KMS-11 (cell line): Measurements from ENCODE around the gene MRPL37.

ENCODE experiments used
- H2AFZ ChIP-seq: fragments of 200-600 bp; sonication (generic); 2 replicates; pipeline ENCODE4 v1.6.1; 2016; ENCODE audit warnings: antibody characterized with exemption, mixed run types, low read depth
- H3K27ac ChIP-seq: fragments of 200-600 bp; sonication (generic); 2 replicates; pipeline ENCODE4 v1.6.1; 2016; ENCODE audit warnings: mild to moderate bottlenecking, mixed run types
- H3K27me3 ChIP-seq: fragments of 200-600 bp; sonication (generic); 2 replicates; pipeline ENCODE4 v1.6.1; 2017; ENCODE audit warnings: mild to moderate bottlenecking, low read depth, mixed run types, moderate library complexity; ENCODE audit not compliant: insufficient read depth
- H3K36me3 ChIP-seq: fragments of 200-600 bp; sonication (generic); 2 replicates; pipeline ENCODE4 v1.6.1; 2017; ENCODE audit warnings: mild to moderate bottlenecking, mixed run types; ENCODE audit not compliant: insufficient read depth
- H3K4me1 ChIP-seq: fragments of 200-600 bp; sonication (generic); 2 replicates; pipeline ENCODE4 v1.6.1; 2016; ENCODE audit warnings: mild to moderate bottlenecking, low read depth, mixed run types; ENCODE audit not compliant: poor library complexity, severe bottlenecking
- H3K4me2 ChIP-seq: fragments of 200-600 bp; sonication (generic); 2 replicates; pipeline ENCODE4 v1.7.0; 2016; ENCODE audit warnings: mild to moderate bottlenecking, mixed run types
- H3K4me3 ChIP-seq: fragments of 200-600 bp; sonication (generic); IDR thresholded peaks from 2 replicates; pipeline ENCODE4 v1.6.1; 2017; ENCODE audit warnings: low read depth, low read length, mixed read lengths; ENCODE audit not compliant: insufficient read depth
- H3K79me2 ChIP-seq: fragments of 200-600 bp; sonication (generic); 2 replicates; pipeline ENCODE4 v1.6.1; 2016; ENCODE audit warnings: low read depth, mixed run types; ENCODE audit not compliant: insufficient read depth
- H3K9ac ChIP-seq: fragments of 200-600 bp; sonication (generic); 2 replicates; pipeline ENCODE4 v1.6.1; 2016; ENCODE audit warnings: mild to moderate bottlenecking, mixed run types
- H4K20me1 ChIP-seq: fragments of 200-600 bp; sonication (generic); 2 replicates; pipeline ENCODE4 v1.6.1; 2016; ENCODE audit warnings: mild to moderate bottlenecking, mixed run types; ENCODE audit not compliant: insufficient read depth
- CTCF ChIP-seq: fragments of 200-600 bp; sonication (generic); conservative IDR thresholded peaks from 2 replicates; pipeline ENCODE4 v1.6.1; 2017; ENCODE audit warnings: low read depth, mild to moderate bottlenecking, antibody characterized with exemption, low read length, moderate library complexity, mixed read lengths

MRPL37 gene

GRCh38 chr1:54249819-54250435 is 50.0 kb downstream of the MRPL37 start:
- H3K4me1 ChIP-seq, result no peaks in the 10 kb centered on the region
- H3K79me2 ChIP-seq, result no peaks in the 10 kb centered on the region
- no peak overlapping the region for H3K27ac ChIP-seq
- H4K20me1 ChIP-seq, result no peaks in the 10 kb centered on the region
- no peak overlapping the region for H3K9ac ChIP-seq
- H3K27me3 ChIP-seq, result no peaks in the 10 kb centered on the region
- H3K36me3 ChIP-seq, result no peaks in the 10 kb centered on the region
- H2AFZ ChIP-seq, result no peak overlapping the region
- no peak for TF ChIP-seq CTCF
- H3K4me3 ChIP-seq, result no peak overlapping the region
- no peak overlapping the region for H3K4me2 ChIP-seq

GRCh38 chr1:54250670-54251069 is 50.7 kb downstream of the MRPL37 start:
- no peaks in the 10 kb centered on the region for H3K36me3 ChIP-seq
- H3K4me3 ChIP-seq, result no peak overlapping the region
- H4K20me1 ChIP-seq, result no peaks in the 10 kb centered on the region
- H3K9ac ChIP-seq, result no peak overlapping the region
- H3K4me2 ChIP-seq, result no peak overlapping the region
- H2AFZ ChIP-seq, result no peak overlapping the region
- no peaks in the 10 kb centered on the region for H3K79me2 ChIP-seq
- no peak overlapping the region for H3K27ac ChIP-seq
- H3K27me3 ChIP-seq, result no peaks in the 10 kb centered on the region
- H3K4me1 ChIP-seq, result no peaks in the 10 kb centered on the region
- TF ChIP-seq CTCF, result no peak

GRCh38 chr1:54252371-54252936 is 52.5 kb downstream of the MRPL37 start:
- Histone ChIP-seq H3K27me3 (no peaks in the 10 kb centered on the region), H3K4me3 (no peak overlapping the region), H3K9ac (no peak overlapping the region), H3K36me3 (no peaks in the 10 kb centered on the region), H3K4me1 (no peaks in the 10 kb centered on the region), H3K4me2 (no peak overlapping the region), H4K20me1 (no peaks in the 10 kb centered on the region), H3K27ac (no peak overlapping the region), H2AFZ (no peak overlapping the region), H3K79me2 (no peaks in the 10 kb centered on the region)
- TF ChIP-seq CTCF, result no peak

- no peak for TF ChIP-seq CTCF
- Histone ChIP-seq H3K36me3 (no peaks in the 10 kb centered on the region), H3K79me2 (no peaks in the 10 kb centered on the region), H3K9ac (no peak overlapping the region), H3K4me1 (no peaks in the 10 kb centered on the region), H3K27ac (no peak overlapping the region), H2AFZ (no peak overlapping the region), H3K27me3 (no peaks in the 10 kb centered on the region), H3K4me3 (no peak overlapping the region), H4K20me1 (no peaks in the 10 kb centered on the region), H3K4me2 (no peak overlapping the region)
Observed at GRCh38 chr1:54253480-54253879, 53.5 kb downstream of the MRPL37 start.
